ENCODE data around the gene CHN1.

Gene CHN1

DNA sequence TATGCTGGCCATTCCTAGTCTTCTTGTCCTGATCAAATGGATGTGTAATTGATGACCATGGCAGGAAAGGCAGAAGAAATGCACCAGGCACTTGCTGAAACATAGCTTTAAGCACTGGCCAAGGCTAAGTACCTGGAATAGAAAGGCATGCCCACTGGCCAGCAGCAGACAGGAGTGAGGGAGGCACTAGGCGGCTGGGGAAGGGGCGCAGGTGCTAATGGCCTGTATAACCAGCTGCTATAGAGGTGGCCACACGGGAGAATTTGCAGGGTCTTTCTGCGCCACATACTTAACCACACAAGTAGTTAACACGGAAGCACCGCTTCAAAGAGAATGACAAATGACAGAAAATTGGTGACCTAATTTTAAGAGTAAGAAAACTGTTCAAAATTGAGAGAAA lies 174.6 kb downstream of the CHN1 start:
- no peak for DNase-seq (ENCODE audit: low read depth)
- TF ChIP-seq, protein P1, sequence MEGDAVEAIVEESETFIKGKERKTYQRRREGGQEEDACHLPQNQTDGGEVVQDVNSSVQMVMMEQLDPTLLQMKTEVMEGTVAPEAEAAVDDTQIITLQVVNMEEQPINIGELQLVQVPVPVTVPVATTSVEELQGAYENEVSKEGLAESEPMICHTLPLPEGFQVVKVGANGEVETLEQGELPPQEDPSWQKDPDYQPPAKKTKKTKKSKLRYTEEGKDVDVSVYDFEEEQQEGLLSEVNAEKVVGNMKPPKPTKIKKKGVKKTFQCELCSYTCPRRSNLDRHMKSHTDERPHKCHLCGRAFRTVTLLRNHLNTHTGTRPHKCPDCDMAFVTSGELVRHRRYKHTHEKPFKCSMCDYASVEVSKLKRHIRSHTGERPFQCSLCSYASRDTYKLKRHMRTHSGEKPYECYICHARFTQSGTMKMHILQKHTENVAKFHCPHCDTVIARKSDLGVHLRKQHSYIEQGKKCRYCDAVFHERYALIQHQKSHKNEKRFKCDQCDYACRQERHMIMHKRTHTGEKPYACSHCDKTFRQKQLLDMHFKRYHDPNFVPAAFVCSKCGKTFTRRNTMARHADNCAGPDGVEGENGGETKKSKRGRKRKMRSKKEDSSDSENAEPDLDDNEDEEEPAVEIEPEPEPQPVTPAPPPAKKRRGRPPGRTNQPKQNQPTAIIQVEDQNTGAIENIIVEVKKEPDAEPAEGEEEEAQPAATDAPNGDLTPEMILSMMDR (conservative IDR thresholded peaks at IDR 0.05; ENCODE audit: low read length), result no peak
- no peak overlapping the region for H3K4me3 ChIP-seq (ENCODE audit: low read length)

DNA sequence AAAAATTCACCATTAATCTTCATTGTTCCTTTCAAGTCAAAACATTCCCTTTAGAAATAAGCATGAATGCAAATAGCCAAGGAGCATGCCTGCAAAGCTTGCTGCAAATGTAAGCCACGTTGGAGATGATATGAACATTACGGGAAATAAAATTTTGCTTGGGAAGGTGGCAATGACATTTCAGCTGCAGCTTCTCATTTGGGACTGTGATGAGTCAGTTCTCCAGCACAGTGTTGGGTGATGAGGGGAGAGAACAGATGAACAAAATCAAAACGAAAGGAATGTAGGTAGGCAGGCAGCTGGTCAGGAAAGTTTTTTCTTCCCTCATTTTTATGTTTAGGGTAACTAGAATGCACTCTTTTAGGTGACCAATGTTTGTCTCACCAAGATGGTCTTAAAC lies 175.6 kb downstream of the CHN1 start:
- H3K4me3 ChIP-seq (ENCODE audit: low read length), result no peak overlapping the region
- TF ChIP-seq, protein P1 (conservative IDR thresholded peaks at IDR 0.05; ENCODE audit: low read length), result no peak
- no peak for DNase-seq (ENCODE audit: low read depth)

DNA sequence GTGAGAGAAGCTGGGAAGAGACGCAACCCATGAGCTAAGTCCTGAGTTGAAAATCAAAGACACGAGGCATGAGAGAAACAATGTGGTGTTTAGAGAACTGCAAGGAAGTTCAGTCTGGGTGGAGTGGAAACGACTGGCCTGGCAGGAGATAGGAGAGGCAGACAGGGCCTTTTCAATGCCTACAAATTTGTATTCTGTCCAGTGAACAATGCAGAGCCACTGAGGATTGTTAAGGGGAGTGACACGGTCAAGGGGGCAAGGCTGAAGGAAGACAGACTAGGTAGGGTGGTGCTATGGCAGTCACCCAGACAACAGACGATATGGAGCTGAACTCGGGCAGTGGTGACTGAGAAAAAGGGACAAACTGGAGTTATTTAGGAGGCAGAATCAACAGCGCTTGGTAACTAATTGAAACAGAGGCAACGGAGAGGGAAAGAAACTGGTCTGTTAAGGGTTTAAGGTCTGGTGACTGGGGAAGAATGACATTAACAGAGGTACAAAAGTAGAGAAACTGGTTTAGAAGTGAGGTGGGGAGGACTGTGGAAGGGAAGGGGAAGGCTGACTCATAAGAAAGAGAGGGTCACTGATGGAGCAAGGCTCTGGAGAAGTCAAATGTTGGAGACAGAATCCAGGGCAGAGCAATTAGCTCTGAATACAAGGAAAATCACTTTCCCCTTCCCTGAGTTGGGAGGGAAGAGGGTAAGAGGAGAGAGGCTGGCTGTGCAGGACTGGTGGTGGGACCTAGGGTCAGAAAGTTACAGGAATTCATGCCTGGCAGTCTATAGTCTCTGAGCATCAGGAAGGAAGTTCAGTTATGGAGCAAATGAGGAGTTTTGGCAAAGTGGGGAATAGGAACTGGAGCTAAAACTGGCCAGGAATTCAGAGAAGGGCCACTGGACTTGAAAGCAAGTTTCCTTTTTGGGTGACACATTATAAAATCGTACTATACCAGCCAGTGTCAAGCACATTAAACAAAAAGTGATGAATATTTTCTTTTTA lies 177.5 kb downstream of the CHN1 start:
- TF ChIP-seq, protein P1 (conservative IDR thresholded peaks at IDR 0.05; ENCODE audit: low read length), result no peak
- DNase-seq (ENCODE audit: low read depth), result no peak
- H3K4me3 ChIP-seq (ENCODE audit: low read length), result no peak overlapping the region

DNA sequence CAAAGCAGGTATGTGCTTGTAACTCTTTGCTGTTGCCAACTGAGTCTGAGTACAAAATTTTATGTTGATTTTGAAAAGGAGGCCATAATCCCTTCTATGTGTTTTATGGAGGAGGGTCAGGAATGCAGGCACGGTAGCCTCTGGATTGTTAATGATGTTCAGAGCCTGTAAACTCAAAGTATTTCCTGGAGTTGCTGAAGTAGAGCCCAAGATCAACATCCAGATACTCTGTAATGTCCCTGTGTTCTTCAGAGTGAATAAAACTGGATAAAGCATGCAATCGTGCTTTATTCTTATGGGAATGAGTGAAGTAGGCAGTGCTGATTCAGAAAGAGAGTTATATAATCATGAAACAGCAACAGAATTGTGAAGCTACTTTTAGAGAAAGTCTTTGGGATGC lies 179.1 kb downstream of the CHN1 start:
- DNase-seq (ENCODE audit: low read depth), result peak; percentile 51
- TF ChIP-seq, protein P1 (conservative IDR thresholded peaks at IDR 0.05; ENCODE audit: low read length), result no peak
- no peak overlapping the region for H3K4me3 ChIP-seq (ENCODE audit: low read length)

DNA sequence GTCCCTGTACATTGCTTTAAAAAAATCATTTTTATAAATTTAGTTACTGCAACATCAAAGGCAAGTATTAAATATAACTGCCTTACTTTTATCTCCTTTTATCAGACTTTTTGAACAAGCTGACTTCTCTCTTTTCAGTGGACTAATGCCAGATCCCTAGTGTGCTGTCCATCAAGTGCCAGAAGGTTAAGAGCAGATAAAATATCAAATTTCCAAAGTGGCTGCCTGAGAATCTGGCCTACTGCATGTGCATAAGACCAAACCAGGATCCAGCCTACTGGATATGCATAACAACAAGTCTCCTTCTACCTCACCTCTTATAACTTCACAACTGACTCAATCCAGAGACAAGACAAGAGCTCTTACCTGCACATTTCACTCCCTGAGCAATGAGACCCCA lies 181.1 kb downstream of the CHN1 start:
- TF ChIP-seq, protein P1 (conservative IDR thresholded peaks at IDR 0.05; ENCODE audit: low read length), result no peak
- H3K4me3 ChIP-seq (ENCODE audit: low read length), result no peak overlapping the region
- DNase-seq (ENCODE audit: low read depth), result no peak

DNA sequence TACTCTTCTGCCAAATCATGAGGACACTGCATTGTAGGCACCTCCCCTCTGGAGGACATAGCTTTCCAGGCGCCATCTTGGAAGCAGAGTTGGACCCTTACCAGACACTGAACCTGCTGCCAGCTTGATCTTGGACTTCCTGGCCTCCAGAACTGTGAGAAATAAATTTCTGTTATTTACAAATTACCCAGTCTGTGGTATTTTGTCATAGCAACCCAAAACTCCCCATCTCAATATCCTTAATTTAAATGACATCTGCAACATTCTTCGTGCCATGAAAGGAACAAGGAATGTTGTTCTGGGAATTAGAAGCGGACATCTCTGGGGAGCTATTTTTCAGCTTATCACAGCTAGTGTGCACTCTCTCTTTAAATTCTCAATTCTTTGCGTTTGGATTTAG lies 183.6 kb downstream of the CHN1 start:
- TF ChIP-seq, protein P1 (conservative IDR thresholded peaks at IDR 0.05; ENCODE audit: low read length), result no peak
- DNase-seq (ENCODE audit: low read depth), result peak; percentile 51
- no peak overlapping the region for H3K4me3 ChIP-seq (ENCODE audit: low read length)

DNA sequence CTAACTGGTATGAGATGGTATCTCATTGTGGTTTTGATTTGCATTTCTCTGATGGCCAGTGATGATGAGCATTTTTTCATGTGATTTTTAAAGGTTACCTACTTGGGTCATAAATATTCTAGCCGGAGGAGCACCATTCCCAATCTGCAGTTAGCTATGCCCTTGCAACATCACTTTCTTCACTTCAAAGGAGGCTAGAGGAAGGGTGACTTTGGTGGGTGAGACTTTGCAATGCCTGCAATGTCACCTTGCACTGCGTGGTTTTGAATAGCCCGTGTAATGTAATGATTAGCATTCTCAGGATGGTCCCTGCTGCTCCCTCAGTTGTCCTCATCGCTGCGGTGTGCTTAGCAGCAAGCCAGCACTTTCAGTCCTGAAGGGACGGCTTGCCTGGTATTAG lies 184.8 kb downstream of the CHN1 start:
- no peak overlapping the region for H3K4me3 ChIP-seq (ENCODE audit: low read length)
- no peak for DNase-seq (ENCODE audit: low read depth)

More for the DNA sequence above, 184.8 kb downstream of the CHN1 start:
- TF ChIP-seq, protein P1 (conservative IDR thresholded peaks at IDR 0.05; ENCODE audit: low read length), result no peak
